ENCODE measurements around the gene SYNE3. TPM values are rescaled to one million over a fixed set of nuclear protein-coding genes. Genes with fewer than 3 reads are reported as not detected.

SYNE3 gene
- total RNA-seq, 1 donor from 2014 or later = 5.3 TPM

GRCh38 chr14:95524706-95525512, 8.5 kb upstream of the SYNE3 start:
- DNase-seq (ENCODE audit: low read depth) (peak; percentile 80), FAIRE-seq (no peak)
- H3K27me3 ChIP-seq (ENCODE audit: control insufficient read depth, insufficient read depth, low read length) = no peaks in the 10 kb centered on the region
- no peak for TF ChIP-seq CTCF (IDR thresholded peaks at IDR 0.05; ENCODE audit: insufficient read depth, low read length, severe bottlenecking)
- no peaks in the 10 kb centered on the region for H3K36me3 ChIP-seq (ENCODE audit: control insufficient read depth, insufficient read depth, low read length)
- no peak overlapping the region for H3K4me3 ChIP-seq (ENCODE audit: low read depth, low read length)

- TF ChIP-seq CTCF (IDR thresholded peaks at IDR 0.05; ENCODE audit: insufficient read depth, low read length, severe bottlenecking) = peak; percentile 27
- DNase-seq (ENCODE audit: low read depth) (peak; percentile 55), FAIRE-seq (no peak)
- Histone ChIP-seq H3K36me3 (ENCODE audit: control insufficient read depth, insufficient read depth, low read length) (no peaks in the 10 kb centered on the region), H3K27me3 (ENCODE audit: control insufficient read depth, insufficient read depth, low read length) (no peaks in the 10 kb centered on the region), H3K4me3 (ENCODE audit: low read depth, low read length) (peak overlapping the region; percentile 26)
Measured at GRCh38 chr14:95523815-95524448, 7.5 kb upstream of the SYNE3 start.

GRCh38 chr14:95523051-95523814, 6.8 kb upstream of the SYNE3 start:
- no peak for DNase-seq (ENCODE audit: low read depth)
- H3K36me3 ChIP-seq (ENCODE audit: control insufficient read depth, insufficient read depth, low read length) = no peaks in the 10 kb centered on the region
- no peak for FAIRE-seq
- no peak for TF ChIP-seq CTCF (IDR thresholded peaks at IDR 0.05; ENCODE audit: insufficient read depth, low read length, severe bottlenecking)
- H3K27me3 ChIP-seq (ENCODE audit: control insufficient read depth, insufficient read depth, low read length) = no peaks in the 10 kb centered on the region
- H3K4me3 ChIP-seq (ENCODE audit: low read depth, low read length) = peak overlapping the region; percentile 26

GRCh38 chr14:95522556-95522955, 6.1 kb upstream of the SYNE3 start:
- H3K4me3 ChIP-seq (ENCODE audit: low read depth, low read length) = no peak overlapping the region
- no peak for FAIRE-seq
- TF ChIP-seq CTCF (IDR thresholded peaks at IDR 0.05; ENCODE audit: insufficient read depth, low read length, severe bottlenecking) = no peak
- H3K27me3 ChIP-seq (ENCODE audit: control insufficient read depth, insufficient read depth, low read length) = no peaks in the 10 kb centered on the region
- H3K36me3 ChIP-seq (ENCODE audit: control insufficient read depth, insufficient read depth, low read length) = no peaks in the 10 kb centered on the region
- DNase-seq (ENCODE audit: low read depth) = no peak

GRCh38 chr14:95522116-95522515, 5.7 kb upstream of the SYNE3 start:
- FAIRE-seq = no peak
- no peak for TF ChIP-seq CTCF (IDR thresholded peaks at IDR 0.05; ENCODE audit: insufficient read depth, low read length, severe bottlenecking)
- Histone ChIP-seq H3K4me3 (ENCODE audit: low read depth, low read length) (no peak overlapping the region), H3K27me3 (ENCODE audit: control insufficient read depth, insufficient read depth, low read length) (no peaks in the 10 kb centered on the region), H3K36me3 (ENCODE audit: control insufficient read depth, insufficient read depth, low read length) (no peaks in the 10 kb centered on the region)
- no peak for DNase-seq (ENCODE audit: low read depth)

Measured in bronchial epithelial cell (primary cell).